ENCODE measurements around the gene SLC27A5. TPM values are rescaled to one million over a fixed set of nuclear protein-coding genes. Genes with fewer than 3 reads are reported as not detected.
"Not testable (repeated sequence)": the region's sequence is repeated elsewhere in the genome, so short reads cannot be mapped to it uniquely, and the experiment has no call there.

The SLC27A5 gene
- total RNA-seq, 3 donors from 2014 or later (not counting 1 experiment from before 2014, with no cell fraction given), result 4.6 to 7.0 (median 4.7) TPM

DNA sequence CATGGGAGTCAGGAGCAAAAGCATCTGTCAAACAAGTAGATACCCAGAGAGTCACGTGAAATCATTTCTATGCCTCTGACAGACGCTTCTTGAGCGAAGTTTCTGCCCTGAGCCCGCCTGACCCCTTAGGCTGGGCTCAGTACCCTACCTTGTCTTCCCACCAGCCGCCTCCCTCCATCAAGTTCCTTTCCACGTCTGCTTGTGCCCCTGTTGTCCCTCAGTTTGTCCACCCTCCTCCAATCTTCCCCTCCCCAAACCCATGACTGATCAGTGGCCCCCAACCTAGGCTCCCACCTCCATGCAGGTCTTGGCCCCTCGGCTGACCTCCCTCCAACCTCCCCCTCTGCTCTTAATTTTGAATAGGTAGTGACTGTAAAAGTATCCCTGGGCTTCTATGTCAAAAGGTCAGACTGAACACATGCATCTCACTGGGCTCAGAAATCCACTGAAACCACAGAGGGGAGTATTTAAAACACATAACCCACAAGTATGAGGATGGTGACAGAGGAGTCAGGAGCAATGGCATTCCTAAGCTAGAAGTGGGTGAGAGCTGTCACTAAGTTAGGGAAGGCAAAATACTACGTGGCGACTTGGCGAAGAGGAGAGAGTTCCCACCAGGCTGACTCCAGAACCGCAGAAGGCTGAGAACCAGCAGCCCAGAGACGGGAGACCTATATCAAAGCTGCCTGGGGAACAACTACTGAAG is 37.3 kb downstream of the SLC27A5 start:
- Mint-ChIP-seq H3K4me3 (peak overlapping the region; percentile 31), H3K27me3 (ENCODE audit: low read depth in 2 of 2) (no peaks in the 10 kb centered on the region), H3K36me3 (no peaks in the 10 kb centered on the region), H3K4me1 (peaks cover 8 to 18% of the 10 kb centered on the region in 2 donors), H3K9me3 (no peaks in the 10 kb centered on the region), H3K27ac (peak overlapping the region; percentile 94 to 99)
- 90% methylated on average over 11 of the region's 12 CpGs for WGBS (ENCODE audit: insufficient coverage)
- no peaks in the 10 kb centered on the region for H3K9me3 ChIP-seq (ENCODE audit: control insufficient read depth, insufficient read depth, low read length)
- ATAC-seq (no peak), DNase-seq (no peak)
- intact Hi-C loops (cut with micrococcal nuclease), result loop anchor here (2.0 kb wide), 1 partner anchor 34 kb away; the partner anchor contains the start of gene ZNF132
- peaks cover 21% of the 10 kb centered on the region for H3K4me1 ChIP-seq (ENCODE audit: control insufficient read depth, insufficient read depth, low read length)
- no peaks in the 10 kb centered on the region for H3K27me3 ChIP-seq (ENCODE audit: control insufficient read depth, insufficient read depth, low read length)
- H3K4me3 ChIP-seq (ENCODE audit: low read length), result no peak overlapping the region
- peak overlapping the region; percentile 90 for H3K27ac ChIP-seq (ENCODE audit: low read length)
- peaks cover 19% of the 10 kb centered on the region for H3K36me3 ChIP-seq (ENCODE audit: control insufficient read depth, insufficient read depth, low read length)
- TF ChIP-seq CTCF (IDR thresholded peaks at IDR 0.05), result no peak

- DNase-seq, result no peak
- Mint-ChIP-seq H3K4me1 (peaks cover 8 to 18% of the 10 kb centered on the region in 2 donors), H3K27me3 (ENCODE audit: low read depth in 2 of 2) (no peaks in the 10 kb centered on the region), H3K9me3 (no peaks in the 10 kb centered on the region), H3K4me3 (peak overlapping the region; percentile 31), H3K27ac (peak overlapping the region; percentile 94 to 99), H3K36me3 (no peaks in the 10 kb centered on the region)
- no peak for TF ChIP-seq CTCF (IDR thresholded peaks at IDR 0.05)
- no peaks in the 10 kb centered on the region for H3K27me3 ChIP-seq (ENCODE audit: control insufficient read depth, insufficient read depth, low read length)
- no peak for ATAC-seq
- no peak overlapping the region for H3K4me3 ChIP-seq (ENCODE audit: low read length)
- no peak overlapping the region for H3K27ac ChIP-seq (ENCODE audit: low read length)
- intact Hi-C loops (cut with micrococcal nuclease), result loop anchor here (2.0 kb wide), 1 partner anchor 33 kb away; the partner anchor contains the start of gene ZNF132
- H3K9me3 ChIP-seq (ENCODE audit: control insufficient read depth, insufficient read depth, low read length), result no peaks in the 10 kb centered on the region
- peaks cover 21% of the 10 kb centered on the region for H3K4me1 ChIP-seq (ENCODE audit: control insufficient read depth, insufficient read depth, low read length)
- H3K36me3 ChIP-seq (ENCODE audit: control insufficient read depth, insufficient read depth, low read length), result peaks cover 22% of the 10 kb centered on the region
Measured at GRCh38 chr19:58473775-58474174, 38.0 kb downstream of the SLC27A5 start.

DNA sequence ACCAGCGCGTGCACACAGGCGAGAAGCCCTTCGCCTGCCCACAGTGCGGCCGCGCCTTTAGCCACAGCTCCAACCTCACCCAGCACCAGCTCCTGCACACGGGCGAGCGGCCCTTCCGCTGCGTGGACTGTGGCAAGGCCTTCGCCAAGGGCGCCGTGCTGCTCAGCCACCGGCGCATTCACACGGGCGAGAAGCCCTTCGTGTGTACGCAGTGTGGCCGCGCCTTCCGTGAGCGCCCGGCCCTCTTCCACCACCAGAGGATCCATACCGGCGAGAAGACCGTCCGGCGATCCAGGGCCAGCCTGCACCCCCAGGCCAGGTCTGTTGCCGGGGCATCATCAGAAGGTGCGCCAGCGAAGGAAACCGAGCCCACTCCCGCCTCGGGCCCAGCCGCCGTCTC is 40.1 kb downstream of the SLC27A5 start:
- H3K9me3 ChIP-seq (ENCODE audit: control insufficient read depth, insufficient read depth, low read length), result no peaks in the 10 kb centered on the region
- H3K4me1 Mint-ChIP-seq, result peaks cover 14 to 32% of the 10 kb centered on the region in 2 donors
- no peaks in the 10 kb centered on the region for H3K27me3 Mint-ChIP-seq (ENCODE audit: low read depth in 2 of 2)
- ATAC-seq (no peak), DNase-seq (no peak)
- no peak overlapping the region for H3K27ac Mint-ChIP-seq
- no peaks in the 10 kb centered on the region for H3K36me3 Mint-ChIP-seq
- no peak for TF ChIP-seq CTCF (IDR thresholded peaks at IDR 0.05)
- 96% methylated on average over 39 of the region's 39 CpGs for WGBS (ENCODE audit: insufficient coverage)
- peaks cover 28% of the 10 kb centered on the region for H3K4me1 ChIP-seq (ENCODE audit: control insufficient read depth, insufficient read depth, low read length)
- H3K4me3 Mint-ChIP-seq, result no peak overlapping the region
- H3K27ac ChIP-seq (ENCODE audit: low read length), result no peak overlapping the region
- intact Hi-C loops (cut with micrococcal nuclease), result no loop called here
- peaks cover 22% of the 10 kb centered on the region for H3K36me3 ChIP-seq (ENCODE audit: control insufficient read depth, insufficient read depth, low read length)
- no peaks in the 10 kb centered on the region for H3K27me3 ChIP-seq (ENCODE audit: control insufficient read depth, insufficient read depth, low read length)
- no peak overlapping the region for H3K4me3 ChIP-seq (ENCODE audit: low read length)
- no peaks in the 10 kb centered on the region for H3K9me3 Mint-ChIP-seq

GRCh38 chr19:58470837-58471543 is 40.8 kb downstream of the SLC27A5 start:
- H3K36me3 Mint-ChIP-seq; ATAC-seq; H3K9me3 Mint-ChIP-seq; H3K27me3 ChIP-seq (ENCODE audit: control insufficient read depth, insufficient read depth, low read length); H3K4me3 ChIP-seq (ENCODE audit: low read length); H3K27ac Mint-ChIP-seq; DNase-seq; H3K27me3 Mint-ChIP-seq (ENCODE audit: low read depth in 2 of 2); H3K27ac ChIP-seq (ENCODE audit: low read length); intact Hi-C loops (cut with micrococcal nuclease); H3K9me3 ChIP-seq (ENCODE audit: control insufficient read depth, insufficient read depth, low read length): not testable (repeated sequence)
- peaks cover 16 to 31% of the 10 kb centered on the region in 2 donors for H3K4me1 Mint-ChIP-seq
- peaks cover 22% of the 10 kb centered on the region for H3K36me3 ChIP-seq (ENCODE audit: control insufficient read depth, insufficient read depth, low read length)
- H3K4me1 ChIP-seq (ENCODE audit: control insufficient read depth, insufficient read depth, low read length), result peaks cover 27% of the 10 kb centered on the region
- 97% methylated on average over 24 of the region's 53 CpGs for WGBS (ENCODE audit: insufficient coverage)
- H3K4me3 Mint-ChIP-seq, result peak overlapping the region; percentile 13

Data from natural killer cell (primary cell).